Measurements from ENCODE around the gene CCDC127. TPM values are rescaled to one million over a fixed set of nuclear protein-coding genes. Genes with fewer than 3 reads are reported as not detected.

The CCDC127 gene
- total and polyA plus RNA-seq, 2 of the 4 experiments (the other 2 are of a cell fraction): 3.2 to 3.9 TPM

- TF ChIP-seq MAFK (IDR thresholded peaks at IDR 0.05; ENCODE audit: low read depth, low read length): no peak
Observed at GRCh38 chr5:192970-193831, 24.8 kb downstream of the CCDC127 start (continued).

- DNase-seq: no peak
Observed at GRCh38 chr5:192691-192969, 25.3 kb downstream of the CCDC127 start.

More at GRCh38 chr5:192691-192969, 25.3 kb downstream of the CCDC127 start:
- Histone ChIP-seq H3K4me2 (ENCODE audit: low read depth, low read length) (no peak overlapping the region), H2BK5ac (ENCODE audit: low read depth, low read length, poor library complexity, severe bottlenecking) (no peak overlapping the region), H4K5ac (ENCODE audit: low read depth, low read length) (no peak overlapping the region), H3K27ac (ENCODE audit: insufficient read depth, low read length) (no peak overlapping the region), H2AFZ (replicated peaks; ENCODE audit: low read length, poor library complexity) (no peak overlapping the region), H2BK120ac (ENCODE audit: low read depth, low read length) (no peak overlapping the region), H2BK20ac (ENCODE audit: low read depth, low read length) (no peak overlapping the region), H3K9me3 (ENCODE audit: control insufficient read depth, insufficient read depth, low read length) (no peaks in the 10 kb centered on the region), H2AK9ac (replicated peaks; ENCODE audit: low read depth, low read length, poor library complexity) (no peak overlapping the region), H3K23ac (ENCODE audit: low read depth, low read length) (no peak overlapping the region), H3K9me1 (ENCODE audit: insufficient read depth, low read length) (peaks cover 3% of the 10 kb centered on the region; the same call in 1 of the 2 replicates), H3K18ac (ENCODE audit: low read depth, low read length) (no peak overlapping the region), H4K20me1 (ENCODE audit: insufficient read depth, low read length) (peaks cover 2% of the 10 kb centered on the region; the same call in 1 of the 2 replicates), H3K9ac (ENCODE audit: low read depth, low read length) (no peak overlapping the region), H3K4me1 (ENCODE audit: control insufficient read depth, insufficient read depth, low read length) (no peaks in the 10 kb centered on the region), H3K56ac (ENCODE audit: extremely low read depth, insufficient read depth, low read length) (no peak overlapping the region), H3K27me3 (ENCODE audit: control insufficient read depth, insufficient read depth, low read length) (peaks cover 12% of the 10 kb centered on the region; the same call in 1 of the 2 replicates), H3K4ac (ENCODE audit: low read depth, low read length) (no peak overlapping the region), H2BK15ac (ENCODE audit: low read depth, low read length) (no peak overlapping the region), H2AK5ac (ENCODE audit: low read depth, low read length) (no peak overlapping the region), H3K4me3 (ENCODE audit: insufficient read depth, low read depth, low read length) (no peak overlapping the region), H4K91ac (ENCODE audit: insufficient read depth, low read depth, low read length) (no peak overlapping the region), H3K79me1 (ENCODE audit: low read depth in 1 of 2, low read length in 2 of 2) (no peaks in the 10 kb centered on the region), H3K14ac (replicated peaks; ENCODE audit: low read depth, low read length) (no peak overlapping the region), H4K8ac (ENCODE audit: low read depth in 2 of 2, low read length in 2 of 2) (no peak overlapping the region), H3K36me3 (ENCODE audit: control insufficient read depth, insufficient read depth, low read length) (no peaks in the 10 kb centered on the region)
- intact Hi-C loops (cut with micrococcal nuclease): no loop called here
- ChIA-PET CTCF (interaction anchor here (0.6 kb wide), 1 partner anchor 134 kb away, joined by 3 read pairs; no protein-coding TSS in a partner anchor), POLR2A (ENCODE audit: unreplicated experiment) (no interaction called here)
- BruUV-seq (replicated peaks): no TSS peak
- in situ Hi-C loops (cut with MboI; ENCODE audit: low sequenced_read_pairs): no loop called here
- dilution Hi-C loops (cut with HindIII; ENCODE audit: low sequenced_read_pairs, unreplicated experiment): no loop called here
- TF ChIP-seq MAZ (IDR thresholded peaks at IDR 0.05; ENCODE audit: borderline replicate concordance, low read depth, low read length) (no peak), NFE2L2 (IDR thresholded peaks at IDR 0.05; ENCODE audit: low read depth, low read length) (no peak), RFX5 (IDR thresholded peaks at IDR 0.05; ENCODE audit: low read depth, low read length) (no peak), CTCF (conservative IDR thresholded peaks at IDR 0.05; ENCODE audit: low read depth, low read length) (no peak)
- WGBS, 2 experiments (ENCODE audit: extremely low coverage in 2 of 2, insufficient read length in 1 of 2): 80% methylated on average over 3 of the region's 9 CpGs; no CpG with 5 or more reads in 1 of the 2 experiments
- ATAC-seq (ENCODE audit: low read depth): no peak
